Stimulated activated CD8-positive, alpha-beta memory T cell treated with anti-CD3 and anti-CD28 coated beads, Interleukin-15, amount 100 ng/mL, for 48 hours (primary cell): ENCODE data around the gene GABRG3.
"Not testable (repeated sequence)": the region's sequence is repeated elsewhere in the genome, so short reads cannot be mapped to it uniquely, and the experiment has no call there.

ENCODE experiments used
- DNase-seq, 2 donors: peaks; one replicate each; pipeline ENCODE4 v3.0.0-alpha.2; 2020; ENCODE audit warnings: low read depth in 2 of 2

Gene GABRG3

DNA sequence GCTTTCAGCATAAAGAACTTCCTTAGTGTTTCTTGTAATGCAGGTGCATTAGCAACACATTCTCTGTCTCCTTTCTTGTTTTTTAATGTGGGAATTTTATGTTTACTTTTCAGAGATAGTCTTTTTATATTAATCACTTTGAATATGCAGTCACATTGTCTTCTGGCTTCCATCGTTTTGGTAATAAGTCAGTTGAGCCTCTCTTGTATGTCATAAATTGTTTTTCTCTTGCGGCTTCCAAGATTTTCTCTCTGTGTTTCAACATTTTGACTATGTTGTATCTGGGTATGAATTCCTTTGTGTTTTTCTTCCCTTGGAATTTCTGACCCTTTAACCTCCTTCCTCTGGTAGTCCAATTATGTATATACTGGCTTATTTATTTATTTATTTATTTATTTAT, 25.3 kb downstream of the GABRG3 start:
- no peak for DNase-seq

DNA sequence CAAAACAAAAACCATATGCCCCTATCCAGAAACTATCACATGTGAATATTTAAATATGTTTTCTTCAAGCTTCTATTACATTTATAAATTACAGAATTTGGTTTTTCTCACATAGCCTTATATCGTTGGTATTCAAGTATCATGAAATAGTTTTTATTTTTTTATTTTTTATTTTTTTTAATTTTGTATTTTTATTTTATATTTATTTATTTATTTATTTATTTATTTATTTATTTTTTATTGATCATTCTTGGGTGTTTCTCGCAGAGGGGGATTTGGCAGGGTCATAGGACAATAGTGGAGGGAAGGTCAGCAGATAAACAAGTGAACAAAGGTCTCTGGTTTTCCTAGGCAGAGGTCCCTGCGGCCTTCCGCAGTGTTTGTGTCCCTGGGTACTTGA, 32.0 kb downstream of the GABRG3 start:
- DNase-seq = not testable (repeated sequence)

DNA sequence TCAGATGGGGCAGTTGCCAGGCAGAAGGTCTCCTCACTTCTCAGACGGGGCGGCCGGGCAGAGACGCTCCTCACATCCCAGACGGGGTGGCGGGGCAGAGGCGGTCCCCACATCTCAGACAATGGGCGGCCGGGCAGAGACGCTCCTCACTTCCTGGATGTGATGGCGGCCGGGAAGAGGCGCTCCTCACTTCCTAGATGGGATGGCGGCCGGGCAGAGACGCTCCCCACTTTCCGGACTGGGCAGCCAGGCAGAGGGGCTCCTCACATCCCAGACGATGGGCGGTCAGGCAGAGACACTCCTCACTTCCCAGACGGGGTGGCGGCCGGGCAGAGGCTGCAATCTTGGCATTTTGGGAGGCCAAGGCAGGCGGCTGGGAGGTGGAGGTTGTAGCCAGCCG, 33.2 kb downstream of the GABRG3 start:
- DNase-seq = not testable (repeated sequence)

DNA sequence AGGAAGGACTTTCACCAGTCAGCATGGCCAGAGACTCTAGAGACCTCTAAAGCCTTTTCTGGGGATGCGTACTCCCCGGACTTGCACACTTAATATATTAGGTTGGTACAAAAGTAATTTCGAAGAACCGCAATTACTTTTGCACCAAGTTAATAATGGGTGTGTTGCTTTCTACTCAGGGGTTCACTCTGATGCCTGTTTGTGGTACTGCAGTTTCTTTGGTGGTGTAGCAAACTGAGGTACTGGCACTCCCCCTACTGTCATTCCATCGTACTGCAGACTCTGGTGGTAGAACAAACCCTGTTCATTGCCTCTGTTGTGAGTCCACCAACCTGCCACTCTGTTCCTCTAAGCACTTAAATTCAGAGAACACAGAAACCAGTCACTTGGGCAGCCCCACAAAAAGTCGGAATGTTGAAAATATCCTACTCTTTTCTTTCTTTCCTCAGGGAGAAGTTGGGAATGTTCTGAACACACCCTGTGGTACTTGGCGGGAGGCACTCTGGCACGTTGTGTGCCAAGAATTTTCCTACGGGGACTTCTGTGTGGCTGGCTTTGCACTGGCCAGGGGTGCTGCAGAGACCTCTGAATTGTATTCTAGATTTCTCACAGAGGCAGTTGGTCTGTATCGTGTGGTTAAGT, 46.3 kb downstream of the GABRG3 start:
- DNase-seq = peak; percentile 6 to 10

DNA sequence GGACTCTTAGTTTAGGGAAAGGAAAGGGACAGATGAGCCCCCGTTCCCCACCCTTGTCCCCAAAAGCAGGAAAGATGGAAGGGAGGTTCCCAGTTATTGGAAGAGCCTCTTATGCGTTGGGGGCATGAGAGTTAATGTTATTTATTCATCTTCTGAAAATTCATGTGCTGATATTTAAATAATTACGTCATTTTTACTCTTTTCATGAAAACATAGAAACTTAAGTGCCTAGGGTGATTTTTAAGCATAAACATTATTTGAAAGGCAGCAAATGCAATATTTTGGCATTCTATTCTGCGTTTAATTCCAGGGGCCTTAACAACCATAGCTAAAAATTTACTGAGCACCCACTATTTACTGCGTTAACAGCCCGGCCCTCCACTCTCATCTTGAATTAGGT, 48.7 kb downstream of the GABRG3 start:
- DNase-seq = no peak

DNA sequence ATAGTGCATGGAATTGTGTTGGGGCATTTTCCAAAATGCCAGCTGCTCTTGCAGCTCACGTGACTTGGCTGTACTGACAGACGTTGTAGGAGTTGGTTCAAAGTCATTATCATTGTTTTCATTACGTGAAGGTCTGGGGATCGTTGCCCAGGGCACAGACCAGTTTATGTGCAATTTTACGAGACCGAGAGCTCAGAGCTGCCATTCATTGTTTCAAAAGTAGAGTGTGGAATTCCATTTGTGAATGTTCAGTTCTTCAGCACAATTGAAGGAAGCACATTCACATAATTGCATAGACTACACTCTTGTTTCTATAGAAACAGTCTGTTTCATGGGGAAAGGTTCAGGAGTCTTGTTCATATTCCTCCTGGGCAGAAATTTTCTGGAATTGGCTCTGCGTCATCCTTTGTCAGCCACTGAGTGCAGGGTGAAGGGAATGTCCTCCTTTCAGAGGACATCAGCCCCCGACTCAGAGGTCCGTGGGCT, 54.5 kb downstream of the GABRG3 start:
- DNase-seq = no peak

DNA sequence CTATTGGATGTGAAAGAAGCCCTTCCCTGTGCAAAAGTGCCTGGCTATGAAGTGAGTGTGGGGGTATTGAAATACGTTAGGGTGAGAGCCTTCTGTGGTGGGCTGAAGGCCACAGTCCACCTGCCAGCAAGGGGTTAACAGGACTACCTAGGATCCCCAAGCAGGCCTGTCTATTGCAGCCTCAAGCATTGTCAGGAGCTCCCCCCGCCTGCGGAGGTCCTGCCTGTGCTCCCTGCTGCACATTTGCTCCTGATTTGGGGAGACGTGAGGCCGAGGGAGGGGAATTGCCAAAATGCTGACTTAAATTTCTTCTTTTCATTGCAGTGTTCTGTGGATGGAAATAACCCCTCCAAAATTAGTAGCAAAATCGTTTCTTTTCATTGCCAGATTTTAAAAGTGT, 56.2 kb downstream of the GABRG3 start:
- no peak for DNase-seq

DNA sequence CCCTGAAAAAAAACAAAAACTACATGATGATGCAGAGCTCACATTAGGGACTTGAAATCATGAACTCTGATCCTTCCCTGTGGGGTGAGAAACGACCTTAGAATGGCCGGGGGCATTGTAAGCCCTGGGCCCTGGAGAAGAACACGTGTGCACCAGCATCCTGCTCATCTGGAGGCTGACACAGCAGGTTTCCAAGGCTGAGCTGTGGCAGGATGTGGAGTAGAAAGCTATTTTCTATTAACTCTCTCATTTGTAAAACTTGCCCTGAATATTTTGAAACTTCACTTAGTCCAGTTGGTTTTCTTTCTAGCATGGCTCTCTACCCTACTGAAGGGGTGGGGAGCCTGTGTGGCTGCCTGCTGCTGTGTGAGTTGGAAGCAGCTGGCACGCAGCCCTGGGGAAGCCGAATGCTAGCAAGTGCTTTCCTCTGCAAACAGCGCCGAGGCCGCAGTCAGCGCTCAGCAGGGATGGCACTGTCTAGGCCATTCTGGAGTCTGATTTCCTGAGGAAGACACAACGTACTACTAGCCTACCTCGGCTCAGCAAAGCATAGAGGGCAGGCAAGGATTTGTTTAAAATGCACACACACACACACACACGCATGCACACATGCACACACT, 58.0 kb downstream of the GABRG3 start:
- DNase-seq = no peak

DNA sequence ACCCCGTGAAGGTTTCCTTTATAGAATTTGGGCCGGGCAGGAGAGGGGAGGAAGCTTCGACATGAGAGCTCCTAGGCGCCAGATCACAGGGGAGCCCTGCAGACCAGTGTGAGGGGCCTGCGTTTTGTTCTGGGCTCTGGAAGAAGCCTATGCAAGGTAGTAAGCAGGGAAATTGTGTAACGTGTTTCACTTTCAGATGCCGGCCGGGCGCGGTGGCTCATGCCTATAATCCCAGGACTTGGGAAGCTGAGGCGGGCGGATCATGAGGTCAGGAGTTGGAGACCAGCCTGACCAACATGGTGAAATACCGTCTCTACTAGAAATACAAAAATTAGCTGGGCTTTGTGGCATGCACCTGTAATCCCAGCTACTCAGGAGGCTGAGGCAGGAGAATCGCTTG, 65.2 kb downstream of the GABRG3 start:
- no peak for DNase-seq

DNA sequence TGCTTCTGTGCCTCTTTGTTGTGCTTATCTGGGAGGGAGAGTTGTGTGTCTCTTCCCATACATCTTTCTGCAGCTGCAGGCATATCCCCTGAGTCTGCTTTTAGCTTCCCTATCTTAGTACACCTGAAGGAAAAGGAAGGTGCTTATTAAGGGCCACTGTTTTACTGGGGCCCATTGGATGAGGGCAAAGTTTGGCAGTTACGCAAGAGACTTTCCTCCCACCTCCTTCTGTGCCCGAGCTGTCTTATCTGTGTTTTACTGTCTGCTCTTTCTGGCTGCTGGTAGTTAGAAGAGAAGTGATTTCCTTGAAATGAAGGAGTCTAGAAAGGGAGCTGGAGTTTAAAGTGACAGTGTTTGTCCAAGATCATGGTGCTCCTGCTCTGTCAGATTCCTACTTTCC, 66.5 kb downstream of the GABRG3 start:
- no peak for DNase-seq

DNA sequence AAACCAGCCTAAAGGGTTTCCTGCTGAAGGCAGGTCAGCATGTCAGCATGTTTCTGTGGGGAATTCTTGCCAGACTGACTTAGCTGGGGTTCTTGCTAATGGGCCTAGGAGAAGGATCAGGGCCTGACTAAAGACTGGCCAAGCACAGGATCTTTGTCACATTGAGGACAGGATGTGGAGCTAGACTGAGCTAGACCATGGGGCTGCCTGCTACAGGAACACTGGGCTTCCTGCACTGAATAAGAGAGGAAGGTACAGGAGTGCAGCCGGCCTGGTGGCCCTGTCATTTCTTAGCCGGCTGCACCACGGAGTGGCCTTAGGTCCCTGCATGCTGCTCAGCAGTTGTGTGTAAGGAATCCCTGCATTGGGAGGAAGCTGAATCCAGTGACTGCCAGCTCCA, 68.2 kb downstream of the GABRG3 start:
- DNase-seq = no peak

DNA sequence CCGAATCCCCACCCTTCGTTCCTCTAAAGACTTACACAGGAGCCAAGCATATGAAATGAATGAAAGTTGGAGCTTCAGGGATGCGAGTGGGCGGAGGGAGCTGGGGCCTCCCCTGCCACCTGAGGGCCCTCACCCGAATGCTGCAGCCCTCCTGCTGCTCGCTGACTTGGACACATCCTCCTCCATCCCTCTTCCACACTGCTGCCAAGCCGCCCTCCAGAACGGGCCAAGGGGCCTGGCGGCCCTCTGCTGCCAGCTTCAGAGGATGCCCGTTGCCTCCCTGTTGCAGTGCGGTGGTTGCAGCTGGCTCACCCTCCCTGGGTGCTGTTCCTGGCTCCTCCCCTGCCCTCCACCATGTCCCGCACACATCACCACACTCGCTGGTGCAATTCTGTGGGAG, 71.2 kb downstream of the GABRG3 start:
- no peak for DNase-seq

DNA sequence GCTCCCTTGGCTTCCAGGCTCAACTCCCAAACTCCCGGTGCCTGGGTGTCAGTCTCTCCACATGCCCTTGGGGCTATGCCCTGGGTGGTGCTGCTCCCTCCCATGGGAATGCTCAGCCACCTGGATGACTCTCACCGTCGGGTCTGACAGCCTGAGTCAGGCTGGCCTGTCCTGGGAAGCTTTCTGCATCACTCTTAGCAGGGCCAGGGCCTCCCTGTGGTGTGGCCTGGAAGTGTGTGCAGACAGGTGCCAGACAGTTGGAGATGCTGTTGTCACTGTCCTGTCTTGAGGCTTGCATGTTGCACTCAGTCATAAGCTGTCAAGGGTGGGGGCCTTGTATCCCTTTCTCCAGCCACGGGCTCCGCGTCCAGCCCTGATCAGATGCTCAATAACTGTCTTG, 71.7 kb downstream of the GABRG3 start:
- DNase-seq = no peak

DNA sequence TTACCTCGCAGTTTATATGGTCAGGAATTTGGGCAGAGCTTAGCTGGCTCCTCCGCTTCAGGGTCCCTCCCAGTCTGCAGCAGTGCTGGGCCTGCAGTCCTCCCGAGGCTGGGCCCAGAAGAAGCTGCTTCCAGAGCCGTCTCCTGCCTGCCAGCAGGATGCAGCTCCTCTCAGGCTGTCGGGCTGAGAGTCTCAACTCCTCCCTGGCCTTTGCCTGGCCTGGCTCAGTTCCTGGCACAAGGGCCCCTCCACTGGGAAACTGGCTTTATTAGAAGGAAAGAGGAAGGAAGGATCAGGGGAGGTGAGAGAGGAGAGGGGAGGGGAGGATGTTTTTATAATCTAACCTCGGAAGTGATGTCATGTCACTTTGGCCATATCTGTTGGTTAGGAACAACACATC, 72.8 kb downstream of the GABRG3 start:
- DNase-seq = no peak

DNA sequence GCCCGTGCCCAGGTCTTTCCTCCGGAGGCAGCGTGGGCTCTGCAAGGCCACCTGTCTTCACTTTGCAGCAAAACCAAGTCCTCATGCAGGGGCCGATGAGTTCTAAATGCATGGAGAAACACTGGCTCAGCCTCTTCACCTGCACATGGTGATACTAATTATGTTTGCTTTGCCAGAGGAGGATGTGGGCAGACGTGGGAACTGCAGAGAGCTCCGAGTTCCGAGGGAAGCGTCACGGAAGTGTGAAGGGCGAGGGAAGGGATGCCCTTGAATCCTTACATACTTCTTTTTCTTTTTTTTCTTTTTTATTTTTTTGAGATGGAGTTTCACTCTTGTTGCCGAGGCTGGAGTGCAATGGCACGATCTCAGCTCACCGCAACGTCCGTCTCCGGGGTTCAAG, 74.8 kb downstream of the GABRG3 start:
- DNase-seq = no peak

DNA sequence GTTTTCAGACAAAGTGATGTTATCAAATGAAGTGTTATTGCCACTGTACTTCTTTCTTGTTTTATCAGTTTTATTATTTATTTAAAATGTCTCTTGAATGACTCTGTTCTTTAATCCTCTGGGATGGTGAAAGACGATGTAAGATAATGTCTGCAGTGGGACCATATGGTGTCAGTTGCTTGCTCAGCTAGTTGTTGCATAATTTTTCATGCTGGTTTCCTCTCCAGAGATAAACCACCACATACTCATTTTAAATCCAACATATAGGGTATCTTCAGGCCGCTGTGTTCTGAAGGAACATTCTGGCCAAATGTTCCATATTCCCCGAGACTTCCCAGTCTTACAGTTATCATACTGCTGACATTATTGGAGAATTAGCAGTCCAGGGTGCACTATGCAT, 75.9 kb downstream of the GABRG3 start:
- DNase-seq = no peak

DNA sequence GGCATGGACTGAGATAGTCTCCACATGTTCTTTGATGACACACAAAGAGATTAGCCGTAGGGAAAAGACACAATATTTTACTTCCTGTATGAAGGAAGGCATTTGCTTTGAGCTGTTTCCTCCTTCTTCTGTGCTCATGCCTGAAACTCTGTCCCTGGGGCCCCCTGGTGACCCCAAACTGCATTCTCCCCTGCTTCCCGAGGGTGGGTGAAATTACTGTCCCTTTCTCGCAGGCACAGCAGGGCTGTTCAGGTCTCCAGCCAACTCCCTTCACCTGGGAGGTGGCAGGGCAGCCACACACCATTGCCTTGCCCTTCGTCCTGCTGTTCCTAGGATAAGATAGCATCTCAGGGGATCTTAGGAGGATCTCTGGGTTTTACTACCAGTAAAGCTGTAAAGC, 79.2 kb downstream of the GABRG3 start:
- no peak for DNase-seq

DNA sequence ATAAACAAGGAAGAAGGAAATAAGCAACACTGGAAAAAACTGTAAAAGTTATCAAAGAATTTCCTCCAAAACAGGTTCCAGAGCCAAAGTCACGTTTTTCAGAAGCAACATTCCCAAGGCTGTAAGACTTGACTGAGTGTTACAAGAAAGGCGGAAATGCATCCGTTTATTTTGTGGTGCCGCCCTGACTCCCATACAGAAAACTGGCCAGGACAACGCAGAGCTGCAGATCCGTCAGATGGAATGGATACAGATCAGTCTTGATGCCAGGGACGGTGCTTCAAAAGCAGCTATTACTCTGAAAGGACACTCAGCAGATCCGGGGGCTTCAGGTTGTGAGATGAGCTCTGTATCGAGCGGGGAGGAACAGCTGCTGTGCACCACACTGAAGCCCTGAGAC, 83.4 kb downstream of the GABRG3 start:
- DNase-seq = no peak

DNA sequence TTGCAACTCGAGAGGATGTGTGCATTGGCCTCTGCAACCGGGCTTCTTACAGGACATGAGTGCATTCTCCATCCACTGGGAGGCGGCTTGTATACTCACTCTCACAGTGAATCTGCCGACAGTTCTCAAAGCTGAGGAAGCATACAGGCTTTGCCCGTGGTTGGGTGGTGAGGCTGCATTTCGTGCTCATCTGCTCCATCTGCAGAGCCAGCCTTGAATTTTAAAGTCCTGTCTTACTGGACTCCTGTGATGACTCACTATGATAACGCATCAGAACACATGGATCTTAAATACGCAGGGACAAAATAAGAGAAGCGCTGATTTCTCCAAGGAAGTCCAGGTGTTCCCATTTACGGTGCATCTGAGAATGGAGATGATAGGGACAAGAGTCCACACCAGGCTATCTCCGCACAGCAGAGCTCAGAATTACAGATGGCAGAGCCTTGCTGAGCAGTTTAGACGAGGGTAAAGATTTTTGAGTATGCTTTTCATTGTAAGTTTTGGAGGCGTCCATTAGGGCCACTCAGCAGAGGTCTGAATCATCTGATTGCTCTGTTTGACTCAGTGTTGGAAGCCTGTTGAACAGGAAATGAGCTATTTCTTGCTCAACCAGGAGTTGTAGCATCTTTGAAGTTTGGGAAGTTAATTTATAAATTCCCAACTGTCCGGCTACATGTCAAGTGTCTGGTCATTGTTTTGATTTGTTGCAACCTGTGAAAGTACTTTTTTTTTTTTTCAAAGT, 87.1 kb downstream of the GABRG3 start:
- no peak for DNase-seq

DNA sequence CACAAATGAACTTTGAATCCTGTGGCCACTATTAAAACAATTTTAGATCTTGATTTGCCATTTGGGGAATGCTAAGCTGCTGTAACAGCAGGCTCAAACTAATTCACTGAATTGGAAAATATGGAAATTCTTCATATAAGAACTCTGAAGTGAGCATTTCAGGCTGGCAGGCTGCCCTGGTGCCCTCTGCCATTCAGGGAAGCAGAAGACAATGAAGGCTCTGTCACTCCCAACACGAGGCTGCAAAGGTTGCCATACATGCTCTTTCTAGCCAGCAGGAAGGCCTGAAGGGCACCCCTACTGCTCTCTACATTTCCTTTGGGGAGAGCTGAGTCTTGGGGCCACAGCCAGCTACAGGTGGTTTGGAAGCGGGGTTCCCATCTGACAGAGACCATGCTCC, 88.0 kb downstream of the GABRG3 start:
- no peak for DNase-seq

DNA sequence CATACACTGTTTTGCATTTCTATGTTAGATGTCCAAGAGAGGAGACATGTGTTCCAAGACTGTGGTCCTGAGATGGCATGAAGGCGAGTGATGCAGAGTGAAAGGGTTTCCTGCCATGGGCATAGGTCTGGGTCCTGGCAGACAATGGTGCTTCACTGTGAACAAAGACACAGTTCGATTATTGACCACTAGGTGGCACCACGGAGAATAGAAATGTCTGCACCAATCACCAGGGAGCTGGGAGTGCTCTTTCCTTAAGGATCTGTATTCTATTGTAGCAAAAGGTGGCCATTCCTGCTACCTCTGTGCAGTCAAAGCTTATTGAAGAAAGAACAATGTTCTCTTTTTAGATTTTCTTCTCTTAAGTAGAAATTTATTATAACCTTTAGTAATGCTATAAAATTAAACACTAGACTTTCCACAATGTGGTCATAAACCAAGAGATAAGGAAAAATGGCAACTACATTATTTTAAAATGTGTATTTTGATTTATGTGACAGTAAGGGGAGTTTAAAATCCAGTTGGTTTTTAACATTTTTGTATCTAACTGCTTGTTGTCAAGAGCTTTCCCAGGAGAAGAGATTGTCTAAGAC, 88.7 kb downstream of the GABRG3 start:
- DNase-seq = no peak

DNA sequence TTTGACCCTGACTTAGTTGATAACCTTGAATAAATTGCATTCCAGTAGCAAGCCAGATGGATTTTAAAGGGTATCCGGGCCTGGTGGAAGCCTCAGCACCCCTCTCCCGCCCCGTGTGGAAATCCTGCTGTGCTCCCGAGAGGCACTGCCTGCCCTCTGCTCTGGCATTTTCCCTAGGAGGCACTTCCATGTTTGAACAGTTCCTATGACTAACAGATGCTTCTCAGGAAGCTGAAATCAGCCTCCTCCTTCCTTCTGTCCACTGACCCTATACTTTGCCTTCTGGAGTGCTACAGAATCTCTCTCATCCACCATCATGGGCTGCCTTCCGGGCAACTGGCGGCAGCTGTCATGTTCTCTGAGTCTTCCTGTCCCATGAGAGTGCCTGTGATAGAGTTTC, 90.8 kb downstream of the GABRG3 start:
- DNase-seq = no peak

DNA sequence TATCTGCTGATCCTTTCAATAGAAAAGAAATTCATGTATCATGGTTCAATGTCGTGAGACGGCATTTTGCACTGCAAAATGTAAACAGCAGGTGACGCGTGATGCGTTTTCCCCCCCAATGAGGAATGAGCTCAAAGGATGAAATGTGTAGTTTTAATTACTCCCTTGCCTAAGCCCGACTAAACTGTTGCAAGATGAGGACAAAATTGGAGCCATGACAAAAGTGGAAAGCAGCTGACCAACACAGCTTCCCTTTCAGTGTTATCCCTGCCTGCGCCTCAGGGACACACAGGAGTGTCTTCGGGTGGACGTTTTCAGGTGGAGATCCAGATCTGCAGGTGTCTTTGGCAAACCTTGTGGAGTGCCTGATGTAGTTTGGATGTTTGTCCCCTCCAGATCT, 92.0 kb downstream of the GABRG3 start:
- DNase-seq = no peak
